HG03565 (cell line): ENCODE results near the gene DRD3.

Experiments used
- ATAC-seq: cut with Tn5 transposase; IDR thresholded peaks from one replicate; pipeline ENCODE4 v1.9.1; 2021; ENCODE audit warnings: mild to moderate bottlenecking, moderate library complexity; ENCODE audit not compliant: unreplicated experiment

The DRD3 gene

GRCh38 chr3:114178770-114179368 lies at the start of gene DRD3:
Gene DRD3, minus strand, starts transcription at chr3:114179052. Its CDS starts 7,060 bp downstream, at chr3:114171992.
- no peak for ATAC-seq

- ATAC-seq = no peak
Observed at GRCh38 chr3:114227076-114227475, 48.2 kb upstream of the DRD3 start.

- no peak for ATAC-seq
Observed at GRCh38 chr3:114226313-114226712, 47.5 kb upstream of the DRD3 start.

- ATAC-seq = peak; percentile 79
Observed at GRCh38 chr3:114223143-114223542, 44.3 kb upstream of the DRD3 start.

GRCh38 chr3:114221881-114222264 lies 43.0 kb upstream of the DRD3 start:
- no peak for ATAC-seq

GRCh38 chr3:114221165-114221880 lies 42.5 kb upstream of the DRD3 start:
- no peak for ATAC-seq

- no peak for ATAC-seq
Observed at GRCh38 chr3:114219741-114220140, 40.9 kb upstream of the DRD3 start.

- no peak for ATAC-seq
Observed at GRCh38 chr3:114218578-114219185, 39.8 kb upstream of the DRD3 start.

GRCh38 chr3:114218006-114218405 lies 39.2 kb upstream of the DRD3 start:
- ATAC-seq = no peak

GRCh38 chr3:114217266-114217665 lies 38.4 kb upstream of the DRD3 start:
- ATAC-seq = no peak

GRCh38 chr3:114216186-114216970 lies 37.5 kb upstream of the DRD3 start:
- ATAC-seq = no peak

- ATAC-seq = no peak
Observed at GRCh38 chr3:114214542-114215341, 35.9 kb upstream of the DRD3 start.

GRCh38 chr3:114213627-114214541 lies 35.0 kb upstream of the DRD3 start:
- ATAC-seq = peak; percentile 79

- no peak for ATAC-seq
Observed at GRCh38 chr3:114213292-114213626, 34.4 kb upstream of the DRD3 start.

GRCh38 chr3:114212646-114213045 lies 33.8 kb upstream of the DRD3 start:
- no peak for ATAC-seq

GRCh38 chr3:114207768-114208167 lies 28.9 kb upstream of the DRD3 start:
- peak; percentile 87 for ATAC-seq

GRCh38 chr3:114206342-114206741 lies 27.5 kb upstream of the DRD3 start:
- ATAC-seq = no peak

GRCh38 chr3:114205541-114205940 lies 26.7 kb upstream of the DRD3 start:
- ATAC-seq = no peak

- ATAC-seq = no peak
Observed at GRCh38 chr3:114194750-114195149, 15.9 kb upstream of the DRD3 start.

GRCh38 chr3:114192136-114192535 lies 13.3 kb upstream of the DRD3 start:
- no peak for ATAC-seq
